ENCODE data around the gene CCDC47. TPM values are rescaled to one million over a fixed set of nuclear protein-coding genes. Genes with fewer than 3 reads are reported as not detected.

The CCDC47 gene
- total and polyA plus RNA-seq, 2 donors, result 25.9 to 34.7 TPM

GRCh38 chr17:63699638-63700527, 73.5 kb downstream of the CCDC47 start, which contains the start of gene LIMD2:
Gene LIMD2, minus strand, starts transcription at chr17:63700125. Its CDS starts 827 bp downstream, at chr17:63699298.
- H3K36me3 ChIP-seq (ENCODE audit: control insufficient read depth in 2 of 2, insufficient read depth in 2 of 2, low read length in 1 of 2), result peaks cover 43 to 62% of the 10 kb centered on the region in 2 donors
- peaks cover 30 to 66% of the 10 kb centered on the region in 2 donors for H3K4me1 ChIP-seq (ENCODE audit: control insufficient read depth in 2 of 2, insufficient read depth in 2 of 2, low read length in 2 of 2)

GRCh38 chr17:63698886-63699637, 74.3 kb downstream of the CCDC47 start:
- peaks cover 30 to 66% of the 10 kb centered on the region in 2 donors for H3K4me1 ChIP-seq (ENCODE audit: control insufficient read depth in 2 of 2, insufficient read depth in 2 of 2, low read length in 2 of 2)

More at GRCh38 chr17:63699638-63700527, 73.5 kb downstream of the CCDC47 start, which contains the start of gene LIMD2:
- DNase-seq (ENCODE audit: low read depth in 6 of 9, low spot score in 9 of 9), result peak in 6 of 9 donors; percentile 34 to 88 (median 66)
- Histone ChIP-seq H3K27me3 (ENCODE audit: control insufficient read depth in 2 of 2, insufficient read depth in 1 of 2, low read length in 1 of 2) (no peaks in the 10 kb centered on the region), H3K9me3 (ENCODE audit: control insufficient read depth in 2 of 2, insufficient read depth in 1 of 2, low read length in 1 of 2) (peaks cover 0 to 16% of the 10 kb centered on the region in 2 donors), H3K27ac (ENCODE audit: low read depth in 1 of 2, low read length in 1 of 2) (peak within 1 kb of the TSS; percentile 96 to 98), H3K4me3 (ENCODE audit: low read length in 2 of 2) (peak within 1 kb of the TSS; percentile 95 to 97)
- 1% methylated on average over 133 of the region's 133 CpGs for WGBS

DNA sequence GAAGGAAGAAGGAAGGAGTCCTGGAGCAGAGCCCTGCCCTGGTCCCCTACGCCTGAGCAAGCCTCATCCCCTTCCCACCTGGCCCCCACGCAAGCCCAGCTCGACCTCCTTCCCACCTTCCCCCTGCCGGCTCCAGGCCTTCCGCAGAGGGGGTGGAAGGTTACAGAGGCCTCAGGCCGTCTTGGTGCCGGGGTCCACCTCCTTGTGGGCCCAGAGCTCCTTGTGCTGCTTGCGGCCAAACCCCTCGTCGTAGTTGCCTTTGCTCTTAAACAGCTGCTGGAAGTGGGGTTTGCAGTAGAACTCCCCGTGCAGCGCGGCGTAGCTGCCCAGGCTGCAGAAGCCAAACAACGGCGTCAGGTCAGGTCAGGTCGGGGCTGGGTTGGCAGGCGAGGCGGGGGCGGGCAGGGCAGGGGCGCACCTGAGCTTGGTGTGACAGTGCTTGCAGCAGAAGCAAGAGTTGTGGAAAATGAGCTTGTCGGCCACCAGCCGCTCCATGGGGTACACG, 75.0 kb downstream of the CCDC47 start:
- WGBS, result 8% methylated on average over 24 of the region's 24 CpGs
- peak in 5 of 9 donors; percentile 19 to 54 (median 39) for DNase-seq (ENCODE audit: low read depth in 6 of 9, low spot score in 9 of 9)
- H3K4me3 ChIP-seq (ENCODE audit: low read length in 2 of 2), result peak overlapping the region; percentile 95 to 97
- H3K9me3 ChIP-seq (ENCODE audit: control insufficient read depth in 2 of 2, insufficient read depth in 1 of 2, low read length in 1 of 2), result peaks cover 0 to 16% of the 10 kb centered on the region in 2 donors
- peaks cover 30 to 64% of the 10 kb centered on the region in 2 donors for H3K4me1 ChIP-seq (ENCODE audit: control insufficient read depth in 2 of 2, insufficient read depth in 2 of 2, low read length in 2 of 2)
- no peaks in the 10 kb centered on the region for H3K27me3 ChIP-seq (ENCODE audit: control insufficient read depth in 2 of 2, insufficient read depth in 1 of 2, low read length in 1 of 2)
- H3K36me3 ChIP-seq (ENCODE audit: control insufficient read depth in 2 of 2, insufficient read depth in 2 of 2, low read length in 1 of 2), result peaks cover 42 to 58% of the 10 kb centered on the region in 2 donors
- peak overlapping the region; percentile 94 to 96 for H3K27ac ChIP-seq (ENCODE audit: low read depth in 1 of 2, low read length in 1 of 2)

More at GRCh38 chr17:63698886-63699637, 74.3 kb downstream of the CCDC47 start:
- peak; percentile 69 to 96 (median 87) for DNase-seq (ENCODE audit: low read depth in 6 of 9, low spot score in 9 of 9)
- 2% methylated on average over 45 of the region's 45 CpGs for WGBS
- peak overlapping the region; percentile 94 to 98 for H3K27ac ChIP-seq (ENCODE audit: low read depth in 1 of 2, low read length in 1 of 2)
- peak overlapping the region; percentile 95 to 97 for H3K4me3 ChIP-seq (ENCODE audit: low read length in 2 of 2)
- no peaks in the 10 kb centered on the region for H3K27me3 ChIP-seq (ENCODE audit: control insufficient read depth in 2 of 2, insufficient read depth in 1 of 2, low read length in 1 of 2)
- peaks cover 42 to 58% of the 10 kb centered on the region in 2 donors for H3K36me3 ChIP-seq (ENCODE audit: control insufficient read depth in 2 of 2, insufficient read depth in 2 of 2, low read length in 1 of 2)
- H3K9me3 ChIP-seq (ENCODE audit: control insufficient read depth in 2 of 2, insufficient read depth in 1 of 2, low read length in 1 of 2), result peaks cover 0 to 16% of the 10 kb centered on the region in 2 donors

DNA sequence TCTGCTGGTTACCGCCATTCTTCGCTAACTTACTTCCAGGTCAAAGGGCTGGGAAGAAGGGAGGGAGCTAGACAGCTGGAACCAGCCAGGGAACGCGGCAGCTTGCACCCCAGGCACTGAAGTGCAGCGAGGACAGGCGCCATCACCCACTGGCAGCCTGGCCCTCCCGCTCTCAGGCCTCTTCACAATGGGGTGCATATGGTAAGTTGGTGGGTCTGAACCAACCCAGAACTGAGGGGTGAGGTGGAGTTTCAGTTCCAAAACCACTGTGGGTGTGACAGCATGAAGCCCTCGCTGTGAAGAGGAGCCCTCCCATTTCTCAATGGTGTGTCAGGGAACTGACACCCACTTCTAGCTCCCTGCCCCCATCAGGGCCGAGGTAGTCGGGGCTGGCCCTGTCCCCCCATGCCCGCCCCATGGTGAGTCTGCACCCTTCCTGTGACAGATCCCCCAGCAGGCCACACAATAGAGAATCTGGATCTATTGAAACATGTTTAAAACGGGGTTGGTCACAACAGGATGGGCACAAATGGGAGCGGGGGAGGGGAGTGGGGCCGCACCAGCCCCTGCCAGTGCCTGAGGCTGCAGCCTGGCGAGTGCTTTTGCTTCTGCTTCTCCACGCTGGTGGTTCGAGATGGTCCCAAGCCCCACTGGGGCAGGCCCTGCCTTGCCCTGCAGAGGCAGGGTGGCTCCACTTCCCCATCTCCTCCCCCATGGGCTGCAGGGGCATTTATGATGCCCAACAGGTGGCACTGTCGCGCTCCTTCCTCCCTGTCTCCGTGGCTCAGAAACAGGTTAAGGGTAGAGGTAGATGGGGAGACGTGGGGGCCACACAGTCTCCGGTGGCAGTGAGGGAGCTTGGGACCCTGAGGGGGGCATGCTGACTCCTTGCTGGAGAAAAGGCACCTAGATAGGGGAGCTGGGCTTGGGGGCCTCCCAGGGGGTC, 75.8 kb downstream of the CCDC47 start:
- WGBS, result 66% methylated on average over 22 of the region's 22 CpGs
- DNase-seq (ENCODE audit: low read depth in 6 of 9, low spot score in 9 of 9), result peak in 7 of 9 donors; percentile 67 to 93 (median 82)
- peak overlapping the region; percentile 95 to 97 for H3K4me3 ChIP-seq (ENCODE audit: low read length in 2 of 2)
- peaks cover 40 to 57% of the 10 kb centered on the region in 2 donors for H3K36me3 ChIP-seq (ENCODE audit: control insufficient read depth in 2 of 2, insufficient read depth in 2 of 2, low read length in 1 of 2)
- H3K27me3 ChIP-seq (ENCODE audit: control insufficient read depth in 2 of 2, insufficient read depth in 1 of 2, low read length in 1 of 2), result no peaks in the 10 kb centered on the region
- peaks cover 0 to 16% of the 10 kb centered on the region in 2 donors for H3K9me3 ChIP-seq (ENCODE audit: control insufficient read depth in 2 of 2, insufficient read depth in 1 of 2, low read length in 1 of 2)
- peaks cover 30 to 55% of the 10 kb centered on the region in 2 donors for H3K4me1 ChIP-seq (ENCODE audit: control insufficient read depth in 2 of 2, insufficient read depth in 2 of 2, low read length in 2 of 2)
- H3K27ac ChIP-seq (ENCODE audit: low read depth in 1 of 2, low read length in 1 of 2), result peak overlapping the region; percentile 94 to 96

DNA sequence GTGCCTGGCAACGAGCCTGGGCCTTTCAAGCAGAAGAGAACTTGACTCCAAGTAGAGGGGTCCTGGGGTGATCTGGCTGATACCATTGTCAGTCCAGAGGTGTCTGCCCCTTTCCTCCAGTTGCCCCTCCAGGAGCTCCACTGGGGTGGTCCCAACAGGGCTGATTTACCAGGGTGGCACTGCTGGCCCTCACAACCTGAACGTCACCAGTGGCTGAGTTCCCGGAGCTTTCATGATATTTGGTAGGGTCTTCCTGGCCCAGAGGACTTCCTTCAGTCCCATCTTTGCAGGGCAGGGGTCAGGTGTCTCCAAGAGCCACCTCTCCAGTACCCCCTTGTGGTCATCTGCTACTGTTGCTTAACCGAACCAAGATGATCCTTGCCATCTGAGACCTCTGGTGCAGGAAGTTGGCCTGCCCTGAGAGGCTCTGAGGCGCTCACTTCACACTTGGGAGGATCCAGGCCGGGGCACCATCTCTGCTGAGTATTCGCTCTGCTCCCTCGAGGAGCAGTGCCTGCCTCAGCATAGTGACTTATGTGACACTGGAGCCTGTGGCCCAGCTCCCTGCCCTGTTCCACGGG, 76.9 kb downstream of the CCDC47 start:
- WGBS, result 84% methylated on average over 9 of the region's 9 CpGs
- Histone ChIP-seq H3K4me1 (ENCODE audit: control insufficient read depth in 2 of 2, insufficient read depth in 2 of 2, low read length in 2 of 2) (peaks cover 22 to 45% of the 10 kb centered on the region in 2 donors), H3K9me3 (ENCODE audit: control insufficient read depth in 2 of 2, insufficient read depth in 1 of 2, low read length in 1 of 2) (peaks cover 0 to 12% of the 10 kb centered on the region in 2 donors), H3K27ac (ENCODE audit: low read depth in 1 of 2, low read length in 1 of 2) (peak overlapping the region; percentile 62 to 94), H3K4me3 (ENCODE audit: low read length in 2 of 2) (no peak overlapping the region), H3K27me3 (ENCODE audit: control insufficient read depth in 2 of 2, insufficient read depth in 1 of 2, low read length in 1 of 2) (no peaks in the 10 kb centered on the region), H3K36me3 (ENCODE audit: control insufficient read depth in 2 of 2, insufficient read depth in 2 of 2, low read length in 1 of 2) (peaks cover 49 to 65% of the 10 kb centered on the region in 2 donors)
- peak in 1 of 9 donors; percentile 46 for DNase-seq (ENCODE audit: low read depth in 6 of 9, low spot score in 9 of 9)

- peaks cover 17 to 39% of the 10 kb centered on the region in 2 donors for H3K4me1 ChIP-seq (ENCODE audit: control insufficient read depth in 2 of 2, insufficient read depth in 2 of 2, low read length in 2 of 2)
- peaks cover 55 to 71% of the 10 kb centered on the region in 2 donors for H3K36me3 ChIP-seq (ENCODE audit: control insufficient read depth in 2 of 2, insufficient read depth in 2 of 2, low read length in 1 of 2)
- WGBS, result 98% methylated on average over 6 of the region's 6 CpGs
- H3K4me3 ChIP-seq (ENCODE audit: low read length in 2 of 2), result no peak overlapping the region
- H3K27me3 ChIP-seq (ENCODE audit: control insufficient read depth in 2 of 2, insufficient read depth in 1 of 2, low read length in 1 of 2), result no peaks in the 10 kb centered on the region
- DNase-seq (ENCODE audit: low read depth in 6 of 9, low spot score in 9 of 9), result no peak
- H3K9me3 ChIP-seq (ENCODE audit: control insufficient read depth in 2 of 2, insufficient read depth in 1 of 2, low read length in 1 of 2), result peaks cover 0 to 7% of the 10 kb centered on the region in 2 donors
- H3K27ac ChIP-seq (ENCODE audit: low read depth in 1 of 2, low read length in 1 of 2), result no peak overlapping the region
Measured at GRCh38 chr17:63695889-63696288, 77.5 kb downstream of the CCDC47 start.

All from thymus (tissue), 11 donors.